ENCODE results near the gene ARAP1.

DNA sequence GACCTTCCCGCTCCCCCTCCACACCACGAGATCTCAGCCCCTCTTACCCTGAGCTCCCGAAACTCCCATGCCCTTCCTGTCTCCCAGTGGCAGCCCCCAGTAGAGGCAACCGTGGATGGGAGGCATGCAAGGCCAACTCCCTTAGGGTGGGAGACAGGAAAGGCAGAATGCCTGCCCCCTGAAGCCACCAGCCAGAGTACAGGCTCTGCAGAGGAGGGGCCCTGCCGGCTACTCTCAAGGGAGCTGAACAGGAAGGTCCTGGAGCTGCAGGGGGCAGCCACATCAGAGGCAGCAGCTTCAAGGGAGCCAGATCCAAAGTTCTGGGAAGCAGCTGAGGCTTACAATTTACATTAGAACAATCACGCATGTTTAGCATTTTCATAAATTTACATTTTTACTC lies 116.3 kb downstream of the ARAP1 start:
- no peak for TF ChIP-seq EZH2 (IDR thresholded peaks at IDR 0.05; ENCODE audit: low read length, missing control alignments)
- TF ChIP-seq, protein P1, sequence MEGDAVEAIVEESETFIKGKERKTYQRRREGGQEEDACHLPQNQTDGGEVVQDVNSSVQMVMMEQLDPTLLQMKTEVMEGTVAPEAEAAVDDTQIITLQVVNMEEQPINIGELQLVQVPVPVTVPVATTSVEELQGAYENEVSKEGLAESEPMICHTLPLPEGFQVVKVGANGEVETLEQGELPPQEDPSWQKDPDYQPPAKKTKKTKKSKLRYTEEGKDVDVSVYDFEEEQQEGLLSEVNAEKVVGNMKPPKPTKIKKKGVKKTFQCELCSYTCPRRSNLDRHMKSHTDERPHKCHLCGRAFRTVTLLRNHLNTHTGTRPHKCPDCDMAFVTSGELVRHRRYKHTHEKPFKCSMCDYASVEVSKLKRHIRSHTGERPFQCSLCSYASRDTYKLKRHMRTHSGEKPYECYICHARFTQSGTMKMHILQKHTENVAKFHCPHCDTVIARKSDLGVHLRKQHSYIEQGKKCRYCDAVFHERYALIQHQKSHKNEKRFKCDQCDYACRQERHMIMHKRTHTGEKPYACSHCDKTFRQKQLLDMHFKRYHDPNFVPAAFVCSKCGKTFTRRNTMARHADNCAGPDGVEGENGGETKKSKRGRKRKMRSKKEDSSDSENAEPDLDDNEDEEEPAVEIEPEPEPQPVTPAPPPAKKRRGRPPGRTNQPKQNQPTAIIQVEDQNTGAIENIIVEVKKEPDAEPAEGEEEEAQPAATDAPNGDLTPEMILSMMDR (conservative IDR thresholded peaks at IDR 0.05 in 1 of 2, IDR thresholded peaks at IDR 0.05 in 1 of 2; ENCODE audit: low read depth in 1 of 2, low read length in 2 of 2): no peak
